Measurements from ENCODE around the gene PANX2. TPM values are rescaled to one million over a fixed set of nuclear protein-coding genes. Genes with fewer than 3 reads are reported as not detected.

PANX2 gene
- total and polyA plus RNA-seq, 2 of the 13 experiments (the other 11 are each of a cell fraction or from before 2014, with no cell fraction given) = 0.15 to 1.1 TPM

DNA sequence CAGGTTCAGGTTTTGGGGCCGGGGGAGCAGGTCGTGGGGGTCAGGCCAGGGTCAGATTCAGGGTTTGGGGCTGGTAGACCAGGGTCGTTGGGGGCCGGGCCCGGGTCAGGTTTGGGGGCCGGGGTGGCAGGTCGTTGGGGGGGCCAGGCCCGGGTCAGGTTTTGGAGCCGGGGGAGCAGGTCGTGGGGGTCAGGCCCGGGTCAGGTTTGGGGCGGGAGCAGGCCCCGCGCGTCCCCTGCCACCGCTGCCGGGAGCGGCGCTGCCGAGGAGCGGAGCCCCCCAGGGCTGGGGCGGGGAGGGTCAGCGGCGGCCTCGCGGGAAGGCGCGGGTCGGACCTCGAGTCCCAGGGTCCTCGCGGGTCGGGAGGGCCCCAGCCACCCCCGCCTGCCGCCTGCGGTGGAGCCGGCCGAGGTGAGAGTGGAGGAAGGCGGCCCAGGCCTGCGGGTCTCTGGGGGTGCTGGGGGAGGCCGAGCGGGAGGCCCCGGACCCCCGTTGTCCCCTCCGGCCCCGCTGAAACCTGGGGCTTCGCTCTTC is 15.7 kb downstream of the PANX2 start:
- no TSS peak for BruUV-seq (replicated peaks)
- ChIA-PET CTCF (ENCODE audit: low intra/inter-chr PET ratio, low total read pairs) (no interaction called here), POLR2A (interaction anchor here (0.7 to 1.4 kb wide), 2 partner anchors 11 to 15 kb away, joined by 3 read pairs; no protein-coding TSS in a partner anchor)
- peak overlapping the region; percentile 84 for H3K4me2 ChIP-seq (ENCODE audit: low read depth, low read length)
- DNase-seq (ENCODE audit: low spot score) (no peak), FAIRE-seq (no peak), ATAC-seq (no peak; the same call in 2 of the 3 replicates)
- in situ Hi-C loops (cut with HindIII; ENCODE audit: extremely low pct_ligation_motif_present, low pct_unique_long_range_greater_than_20kb) (no loop called here), intact Hi-C loops (cut with micrococcal nuclease; ENCODE audit: unreplicated experiment) (no loop called here)
- peaks cover 34% of the 10 kb centered on the region for H3K4me1 ChIP-seq (ENCODE audit: insufficient read depth, low read length)
- H3K36me3 ChIP-seq (replicated peaks in 1 of 2; ENCODE audit: control insufficient read depth in 1 of 2, insufficient read depth in 2 of 2, low read length in 2 of 2) = 0 out of 5 replicates have a peak, but pooled peaks cover 0 to 3% of the 10 kb centered on the region in 2 experiments
- H3K9me3 ChIP-seq (ENCODE audit: low read length) = no peaks in the 10 kb centered on the region
- H2AFZ ChIP-seq (ENCODE audit: low read length) = no peak overlapping the region
- peaks cover 2% of the 10 kb centered on the region; the same call in 1 of the 2 replicates for H4K20me1 ChIP-seq (ENCODE audit: insufficient read depth, low read length)
- peak overlapping the region; percentile 40 for H3K27ac ChIP-seq (ENCODE audit: extremely low read length, insufficient read depth, low read length)
- H3K4me3 ChIP-seq (replicated peaks in 1 of 3; ENCODE audit: insufficient read depth in 1 of 3, low read depth in 2 of 3, low read length in 3 of 3) = peak overlapping the region; percentile 68 to 88 (median 84)
- no peaks in the 10 kb centered on the region; a peak in 1 of 5 replicates for H3K27me3 ChIP-seq (ENCODE audit: control insufficient read depth in 1 of 2, insufficient read depth in 2 of 2, low read length in 2 of 2)
- H3K79me2 ChIP-seq (ENCODE audit: insufficient read depth, low read length) = peaks cover 16% of the 10 kb centered on the region
- 2% methylated on average over 7 of the region's 47 CpGs for WGBS (ENCODE audit: low lambda C conversion rate)
- H3K9ac ChIP-seq (ENCODE audit: insufficient read depth, low read depth, low read length) = peak overlapping the region; percentile 82
- TF ChIP-seq MAZ (IDR thresholded peaks at IDR 0.05; ENCODE audit: borderline replicate concordance, low read depth, low read length) (no peak), MAZ (CRISPR knock-in tag; IDR thresholded peaks at IDR 0.05; ENCODE audit: low read depth) (peak; percentile 44; the same call in 1 of the 2 replicates), ARNT (IDR thresholded peaks at IDR 0.05) (no peak), ZFX (CRISPR knock-in tag; IDR thresholded peaks at IDR 0.05; ENCODE audit: low read depth) (peak; percentile 52), ZNF44 (CRISPR knock-in tag; IDR thresholded peaks at IDR 0.05) (no peak), ARNT2 (CRISPR knock-in tag; IDR thresholded peaks at IDR 0.05; ENCODE audit: low read depth) (no peak), MYC (CRISPR knock-in tag; IDR thresholded peaks at IDR 0.05; ENCODE audit: borderline replicate concordance) (no peak), ZSCAN12 (CRISPR knock-in tag; IDR thresholded peaks at IDR 0.05) (no peak), NFKBIZ (CRISPR knock-in tag; IDR thresholded peaks at IDR 0.05) (no peak), ZNF772 (CRISPR knock-in tag; IDR thresholded peaks at IDR 0.05) (0 out of 2 replicates have a peak, but pooled peaks have one; percentile 44), RCOR2 (CRISPR knock-in tag; IDR thresholded peaks at IDR 0.05) (no peak), ZNF496 (CRISPR knock-in tag; IDR thresholded peaks at IDR 0.05; ENCODE audit: insufficient replicate concordance) (no peak), ZNF468 (CRISPR knock-in tag; IDR thresholded peaks at IDR 0.05) (no peak), KDM5A (IDR thresholded peaks at IDR 0.05; ENCODE audit: borderline replicate concordance, low read length) (no peak)
- TF ChIP-seq, protein P1, sequence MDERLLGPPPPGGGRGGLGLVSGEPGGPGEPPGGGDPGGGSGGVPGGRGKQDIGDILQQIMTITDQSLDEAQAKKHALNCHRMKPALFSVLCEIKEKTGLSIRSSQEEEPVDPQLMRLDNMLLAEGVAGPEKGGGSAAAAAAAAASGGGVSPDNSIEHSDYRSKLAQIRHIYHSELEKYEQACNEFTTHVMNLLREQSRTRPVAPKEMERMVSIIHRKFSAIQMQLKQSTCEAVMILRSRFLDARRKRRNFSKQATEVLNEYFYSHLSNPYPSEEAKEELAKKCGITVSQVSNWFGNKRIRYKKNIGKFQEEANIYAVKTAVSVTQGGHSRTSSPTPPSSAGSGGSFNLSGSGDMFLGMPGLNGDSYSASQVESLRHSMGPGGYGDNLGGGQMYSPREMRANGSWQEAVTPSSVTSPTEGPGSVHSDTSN (CRISPR knock-in tag; IDR thresholded peaks at IDR 0.05) = no peak
- TF ChIP-seq, protein P2, sequence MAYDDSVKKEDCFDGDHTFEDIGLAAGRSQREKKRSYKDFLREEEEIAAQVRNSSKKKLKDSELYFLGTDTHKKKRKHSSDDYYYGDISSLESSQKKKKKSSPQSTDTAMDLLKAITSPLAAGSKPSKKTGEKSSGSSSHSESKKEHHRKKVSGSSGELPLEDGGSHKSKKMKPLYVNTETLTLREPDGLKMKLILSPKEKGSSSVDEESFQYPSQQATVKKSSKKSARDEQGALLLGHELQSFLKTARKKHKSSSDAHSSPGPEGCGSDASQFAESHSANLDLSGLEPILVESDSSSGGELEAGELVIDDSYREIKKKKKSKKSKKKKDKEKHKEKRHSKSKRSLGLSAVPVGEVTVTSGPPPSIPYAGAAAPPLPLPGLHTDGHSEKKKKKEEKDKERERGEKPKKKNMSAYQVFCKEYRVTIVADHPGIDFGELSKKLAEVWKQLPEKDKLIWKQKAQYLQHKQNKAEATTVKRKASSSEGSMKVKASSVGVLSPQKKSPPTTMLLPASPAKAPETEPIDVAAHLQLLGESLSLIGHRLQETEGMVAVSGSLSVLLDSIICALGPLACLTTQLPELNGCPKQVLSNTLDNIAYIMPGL (CRISPR knock-in tag; IDR thresholded peaks at IDR 0.05; ENCODE audit: borderline replicate concordance in 1 of 2, low read depth in 1 of 2) = peak in 1 of 2 experiments; percentile 12; a peak in 1 of 4 replicates
- TF ChIP-seq, protein P3, sequence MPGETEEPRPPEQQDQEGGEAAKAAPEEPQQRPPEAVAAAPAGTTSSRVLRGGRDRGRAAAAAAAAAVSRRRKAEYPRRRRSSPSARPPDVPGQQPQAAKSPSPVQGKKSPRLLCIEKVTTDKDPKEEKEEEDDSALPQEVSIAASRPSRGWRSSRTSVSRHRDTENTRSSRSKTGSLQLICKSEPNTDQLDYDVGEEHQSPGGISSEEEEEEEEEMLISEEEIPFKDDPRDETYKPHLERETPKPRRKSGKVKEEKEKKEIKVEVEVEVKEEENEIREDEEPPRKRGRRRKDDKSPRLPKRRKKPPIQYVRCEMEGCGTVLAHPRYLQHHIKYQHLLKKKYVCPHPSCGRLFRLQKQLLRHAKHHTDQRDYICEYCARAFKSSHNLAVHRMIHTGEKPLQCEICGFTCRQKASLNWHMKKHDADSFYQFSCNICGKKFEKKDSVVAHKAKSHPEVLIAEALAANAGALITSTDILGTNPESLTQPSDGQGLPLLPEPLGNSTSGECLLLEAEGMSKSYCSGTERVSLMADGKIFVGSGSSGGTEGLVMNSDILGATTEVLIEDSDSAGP (CRISPR knock-in tag; IDR thresholded peaks at IDR 0.05; ENCODE audit: borderline replicate concordance) = no peak
- TF ChIP-seq, protein P4, sequence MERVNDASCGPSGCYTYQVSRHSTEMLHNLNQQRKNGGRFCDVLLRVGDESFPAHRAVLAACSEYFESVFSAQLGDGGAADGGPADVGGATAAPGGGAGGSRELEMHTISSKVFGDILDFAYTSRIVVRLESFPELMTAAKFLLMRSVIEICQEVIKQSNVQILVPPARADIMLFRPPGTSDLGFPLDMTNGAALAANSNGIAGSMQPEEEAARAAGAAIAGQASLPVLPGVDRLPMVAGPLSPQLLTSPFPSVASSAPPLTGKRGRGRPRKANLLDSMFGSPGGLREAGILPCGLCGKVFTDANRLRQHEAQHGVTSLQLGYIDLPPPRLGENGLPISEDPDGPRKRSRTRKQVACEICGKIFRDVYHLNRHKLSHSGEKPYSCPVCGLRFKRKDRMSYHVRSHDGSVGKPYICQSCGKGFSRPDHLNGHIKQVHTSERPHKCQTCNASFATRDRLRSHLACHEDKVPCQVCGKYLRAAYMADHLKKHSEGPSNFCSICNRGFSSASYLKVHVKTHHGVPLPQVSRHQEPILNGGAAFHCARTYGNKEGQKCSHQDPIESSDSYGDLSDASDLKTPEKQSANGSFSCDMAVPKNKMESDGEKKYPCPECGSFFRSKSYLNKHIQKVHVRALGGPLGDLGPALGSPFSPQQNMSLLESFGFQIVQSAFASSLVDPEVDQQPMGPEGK (CRISPR knock-in tag; IDR thresholded peaks at IDR 0.05) = peak; percentile 71

All from HepG2 (cell line).